Measurements from ENCODE around the gene MIF. TPM values are rescaled to one million over a fixed set of nuclear protein-coding genes. Genes with fewer than 3 reads are reported as not detected.

Gene MIF
- total RNA-seq, 1 experiment from 2014 or later: 762 TPM

GRCh38 chr22:23922921-23923320, 28.7 kb downstream of the MIF start:
- TF ChIP-seq CTCF (IDR thresholded peaks at IDR 0.05; ENCODE audit: insufficient read depth in 1 of 2, low read depth in 1 of 2, low read length in 1 of 2, severe bottlenecking in 1 of 2, unreplicated experiment in 1 of 2): no peak
- Histone ChIP-seq H3K36me3 (ENCODE audit: control insufficient read depth, insufficient read depth, low read length) (no peaks in the 10 kb centered on the region), H3K4me1 (peaks cover 7% of the 10 kb centered on the region), H3K9me3 (peaks cover 7% of the 10 kb centered on the region; the same call in 1 of the 2 replicates), H3K4me3 (ENCODE audit: low read depth, low read length) (no peak overlapping the region), H3K27me3 (replicated peaks; ENCODE audit: control insufficient read depth, insufficient read depth, low read length) (no peaks in the 10 kb centered on the region)
- peaks cover 5% of the 10 kb centered on the region for H3K36me3 Mint-ChIP-seq (ENCODE audit: insufficient read depth, unreplicated experiment)
- no peak for DNase-seq
- ChIA-PET POLR2A (no interaction called here), CTCF (no interaction called here)
- intact Hi-C loops (cut with micrococcal nuclease; ENCODE audit: unreplicated experiment): no loop called here
- H3K9me3 Mint-ChIP-seq (ENCODE audit: unreplicated experiment): no peaks in the 10 kb centered on the region
- H3K4me1 Mint-ChIP-seq (ENCODE audit: low read depth, unreplicated experiment): peaks cover 7% of the 10 kb centered on the region
- no peaks in the 10 kb centered on the region for H3K27me3 Mint-ChIP-seq (ENCODE audit: insufficient read depth, unreplicated experiment)
- no TSS peak for BruUV-seq (replicated peaks)
- no peak overlapping the region for H3K27ac Mint-ChIP-seq (ENCODE audit: unreplicated experiment)
- no peak overlapping the region for H3K4me3 Mint-ChIP-seq (ENCODE audit: unreplicated experiment)

GRCh38 chr22:23925020-23925606, 30.9 kb downstream of the MIF start:
- H3K27me3 ChIP-seq (replicated peaks; ENCODE audit: control insufficient read depth, insufficient read depth, low read length): no peaks in the 10 kb centered on the region
- H3K4me3 Mint-ChIP-seq (ENCODE audit: unreplicated experiment): no peak overlapping the region
- H3K9me3 Mint-ChIP-seq (ENCODE audit: unreplicated experiment): peaks cover 1% of the 10 kb centered on the region
- ChIA-PET CTCF (no interaction called here), POLR2A (interaction anchor here (0.6 kb wide), 1 partner anchor 8 kb away, joined by 3 read pairs; no protein-coding TSS in a partner anchor)
- no TSS peak for BruUV-seq (replicated peaks)
- no peaks in the 10 kb centered on the region for H3K27me3 Mint-ChIP-seq (ENCODE audit: insufficient read depth, unreplicated experiment)
- peaks cover 7% of the 10 kb centered on the region; the same call in 1 of the 2 replicates for H3K9me3 ChIP-seq
- H3K4me1 ChIP-seq: peaks cover 1% of the 10 kb centered on the region
- H3K4me3 ChIP-seq (ENCODE audit: low read depth, low read length): no peak overlapping the region
- no peak for TF ChIP-seq CTCF (IDR thresholded peaks at IDR 0.05; ENCODE audit: insufficient read depth in 1 of 2, low read depth in 1 of 2, low read length in 1 of 2, severe bottlenecking in 1 of 2, unreplicated experiment in 1 of 2)
- H3K27ac Mint-ChIP-seq (ENCODE audit: unreplicated experiment): no peak overlapping the region
- H3K36me3 Mint-ChIP-seq (ENCODE audit: insufficient read depth, unreplicated experiment): no peaks in the 10 kb centered on the region
- intact Hi-C loops (cut with micrococcal nuclease; ENCODE audit: unreplicated experiment): no loop called here
- peaks cover 7% of the 10 kb centered on the region for H3K4me1 Mint-ChIP-seq (ENCODE audit: low read depth, unreplicated experiment)
- DNase-seq: no peak
- H3K36me3 ChIP-seq (ENCODE audit: control insufficient read depth, insufficient read depth, low read length): no peaks in the 10 kb centered on the region

GRCh38 chr22:23926561-23926960, 32.4 kb downstream of the MIF start:
- no peaks in the 10 kb centered on the region for H3K27me3 Mint-ChIP-seq (ENCODE audit: insufficient read depth, unreplicated experiment)
- Histone ChIP-seq H3K27me3 (replicated peaks; ENCODE audit: control insufficient read depth, insufficient read depth, low read length) (no peaks in the 10 kb centered on the region), H3K36me3 (ENCODE audit: control insufficient read depth, insufficient read depth, low read length) (no peaks in the 10 kb centered on the region), H3K4me3 (ENCODE audit: low read depth, low read length) (no peak overlapping the region), H3K9me3 (peaks cover 15% of the 10 kb centered on the region; the same call in 1 of the 2 replicates), H3K4me1 (no peaks in the 10 kb centered on the region; the same call in 1 of the 2 replicates)
- TF ChIP-seq CTCF (IDR thresholded peaks at IDR 0.05; ENCODE audit: insufficient read depth in 1 of 2, low read depth in 1 of 2, low read length in 1 of 2, severe bottlenecking in 1 of 2, unreplicated experiment in 1 of 2): no peak
- ChIA-PET POLR2A (interaction anchor here (0.8 kb wide), 1 partner anchor 13 kb away, joined by 3 read pairs; no protein-coding TSS in a partner anchor), CTCF (no interaction called here)
- BruUV-seq (replicated peaks): no TSS peak
- H3K9me3 Mint-ChIP-seq (ENCODE audit: unreplicated experiment): peaks cover 12% of the 10 kb centered on the region
- no peak overlapping the region for H3K4me3 Mint-ChIP-seq (ENCODE audit: unreplicated experiment)
- DNase-seq: no peak
- H3K36me3 Mint-ChIP-seq (ENCODE audit: insufficient read depth, unreplicated experiment): no peaks in the 10 kb centered on the region
- peaks cover 7% of the 10 kb centered on the region for H3K4me1 Mint-ChIP-seq (ENCODE audit: low read depth, unreplicated experiment)
- no peak overlapping the region for H3K27ac Mint-ChIP-seq (ENCODE audit: unreplicated experiment)
- intact Hi-C loops (cut with micrococcal nuclease; ENCODE audit: unreplicated experiment): no loop called here

All from Caco-2 (cell line).